Hepatocyte (in vitro differentiated cells): Measurements from ENCODE around the gene TCFL5.

Experiments
- EZH2 ChIP-seq: fragments of 200-600 bp; sonication (generic); IDR thresholded peaks from 2 replicates; pipeline ENCODE4 v1.6.1; 2016; ENCODE audit warnings: antibody characterized with exemption, mild to moderate bottlenecking, borderline replicate concordance
- EZH2phosphoT487 ChIP-seq: fragments of 200-600 bp; sonication (generic); IDR thresholded peaks from one replicate; pipeline ENCODE4 v1.6.1; 2018; ENCODE audit warnings: antibody characterized with exemption, mild to moderate bottlenecking, low read depth, moderate library complexity; ENCODE audit not compliant: unreplicated experiment, severe bottlenecking

- TF ChIP-seq EZH2 (no peak), EZH2phosphoT487 (no peak)
These were observed 17.4 kb downstream of the TCFL5 start for GRCh38 chr20:62844182-62844581.
